Hematopoietic multipotent progenitor cell treated with erythropoietin and hydrocortisone succinate and interleukin-3 and kit ligand, for 8 days (in vitro differentiated cells): Measurements from ENCODE around the gene TMEM144.
"Not testable (repeated sequence)": the region's sequence is repeated elsewhere in the genome, so short reads cannot be mapped to it uniquely, and the experiment has no call there.

Experiments used
- DNase-seq: peaks from one replicate; pipeline ENCODE4 v3.0.0-alpha.2; 2015

TMEM144 gene

GRCh38 chr4:158238575-158238974 lies 28.3 kb downstream of the TMEM144 start:
- DNase-seq, result no peak

- DNase-seq, result no peak
These were observed 28.9 kb downstream of the TMEM144 start for GRCh38 chr4:158239196-158239595.

GRCh38 chr4:158243071-158243470 lies 32.8 kb downstream of the TMEM144 start:
- no peak for DNase-seq

GRCh38 chr4:158250321-158250720 lies 40.0 kb downstream of the TMEM144 start:
- no peak for DNase-seq

- peak; percentile 76 for DNase-seq
These were observed 43.2 kb downstream of the TMEM144 start for GRCh38 chr4:158253350-158253980.

GRCh38 chr4:158254292-158254691 lies 44.0 kb downstream of the TMEM144 start:
- no peak for DNase-seq

- DNase-seq, result peak; percentile 72
These were observed 45.5 kb downstream of the TMEM144 start for GRCh38 chr4:158255727-158256324.

GRCh38 chr4:158259955-158260575 lies 49.8 kb downstream of the TMEM144 start:
- DNase-seq, result peak; percentile 63

GRCh38 chr4:158261480-158261879 lies 51.2 kb downstream of the TMEM144 start:
- DNase-seq, result no peak

GRCh38 chr4:158268553-158268952 lies 58.3 kb downstream of the TMEM144 start:
- no peak for DNase-seq

- no peak for DNase-seq
These were observed 64.3 kb downstream of the TMEM144 start for GRCh38 chr4:158274636-158275035.

GRCh38 chr4:158277558-158277957 lies 67.3 kb downstream of the TMEM144 start:
- DNase-seq, result no peak

GRCh38 chr4:158279052-158279451 lies 68.8 kb downstream of the TMEM144 start:
- not testable (repeated sequence) for DNase-seq

GRCh38 chr4:158280856-158281255 lies 70.6 kb downstream of the TMEM144 start:
- DNase-seq, result no peak

GRCh38 chr4:158282252-158282651 lies 72.0 kb downstream of the TMEM144 start:
- no peak for DNase-seq

GRCh38 chr4:158285429-158286216 lies 75.3 kb downstream of the TMEM144 start:
- no peak for DNase-seq

GRCh38 chr4:158290912-158291311 lies 80.6 kb downstream of the TMEM144 start:
- DNase-seq, result no peak

- DNase-seq, result no peak
These were observed 81.2 kb downstream of the TMEM144 start for GRCh38 chr4:158291334-158292055.

GRCh38 chr4:158292156-158292555 lies 81.9 kb downstream of the TMEM144 start:
- DNase-seq, result no peak

- no peak for DNase-seq
These were observed 84.8 kb downstream of the TMEM144 start for GRCh38 chr4:158295053-158295452.

- no peak for DNase-seq
These were observed 87.6 kb downstream of the TMEM144 start for GRCh38 chr4:158297866-158298265.

- no peak for DNase-seq
These were observed 89.2 kb downstream of the TMEM144 start for GRCh38 chr4:158299459-158300007.

GRCh38 chr4:158300012-158300411 lies 89.7 kb downstream of the TMEM144 start:
- no peak for DNase-seq
